Tibial nerve (tissue), 3 donors: Measurements from ENCODE around the gene OAS3.
"Not testable (repeated sequence)": the region's sequence is repeated elsewhere in the genome, so short reads cannot be mapped to it uniquely, and the experiment has no call there.

Experiments used
- CTCF ChIP-seq, 5 experiments: fragments of 200-600 bp in 3 of 5; fragments of 450-650 bp in 2 of 5; sonication (generic) in 3 of 5; IDR thresholded peaks; one replicate each; pipeline ENCODE4 v1.5.1; 2016 to 2019; ENCODE audit warnings: antibody characterized with exemption in 5 of 5, mild to moderate bottlenecking in 3 of 5, moderate library complexity in 2 of 5
- POLR2A ChIP-seq, 2 donors: fragments of 450-650 bp; IDR thresholded peaks; one replicate each; pipeline ENCODE4 v1.6.1; 2017; ENCODE audit warnings: antibody characterized with exemption in 2 of 2, mild to moderate bottlenecking in 2 of 2, moderate library complexity in 2 of 2

- not testable (repeated sequence) for TF ChIP-seq CTCF, POLR2A (IDR thresholded peaks at IDR 0.05)
These were observed 18.9 kb downstream of the OAS3 start for GRCh38 chr12:112957125-112957524.
